GM12872 (cell line): ENCODE results near the gene MRPL37.

Experiments
- CTCF ChIP-seq: IDR thresholded peaks from 3 replicates; pipeline ENCODE4 v1.5.1; 2011; ENCODE audit warnings: low read depth, mild to moderate bottlenecking, low read length, moderate library complexity; ENCODE audit not compliant: insufficient read depth

The MRPL37 gene

GRCh38 chr1:54240741-54241335 is 40.9 kb downstream of the MRPL37 start:
- TF ChIP-seq CTCF: no peak

- TF ChIP-seq CTCF: no peak
Measured at GRCh38 chr1:54241364-54241763, 41.4 kb downstream of the MRPL37 start.

GRCh38 chr1:54243022-54243421 is 43.1 kb downstream of the MRPL37 start:
- no peak for TF ChIP-seq CTCF

- TF ChIP-seq CTCF: no peak
Measured at GRCh38 chr1:54244655-54245054, 44.7 kb downstream of the MRPL37 start.

GRCh38 chr1:54245501-54245900 is 45.5 kb downstream of the MRPL37 start:
- TF ChIP-seq CTCF: no peak

GRCh38 chr1:54246116-54246721 is 46.3 kb downstream of the MRPL37 start:
- TF ChIP-seq CTCF: no peak

GRCh38 chr1:54247863-54248515 is 48.0 kb downstream of the MRPL37 start:
- no peak for TF ChIP-seq CTCF
